ENCODE data around the gene STARD10. TPM values are rescaled to one million over a fixed set of nuclear protein-coding genes. Genes with fewer than 3 reads are reported as not detected.

STARD10 gene
- total RNA-seq, 1 experiment from 2014 or later = 16.7 TPM

DNA sequence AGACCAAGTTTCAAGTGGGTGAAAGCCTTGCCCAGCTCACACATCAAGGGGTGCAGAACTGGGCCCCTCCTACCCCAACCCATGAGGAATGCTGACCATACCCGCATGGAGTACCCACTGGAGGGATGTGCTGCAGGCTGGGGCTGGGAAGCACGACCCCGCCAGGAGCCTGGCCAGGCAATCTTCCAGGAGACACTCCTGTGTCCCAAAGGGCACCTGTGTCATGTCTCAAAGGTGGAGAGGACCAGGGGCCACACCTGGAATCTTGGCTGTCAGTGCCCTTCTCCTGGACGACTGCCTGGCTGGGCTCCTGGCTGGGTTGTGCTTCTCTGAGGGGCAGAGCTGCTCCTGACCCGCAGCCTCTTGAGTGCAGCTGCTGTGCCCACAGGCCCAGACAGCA is 48.3 kb downstream of the STARD10 start:
- no peak for DNase-seq (ENCODE audit: low read depth)

DNA sequence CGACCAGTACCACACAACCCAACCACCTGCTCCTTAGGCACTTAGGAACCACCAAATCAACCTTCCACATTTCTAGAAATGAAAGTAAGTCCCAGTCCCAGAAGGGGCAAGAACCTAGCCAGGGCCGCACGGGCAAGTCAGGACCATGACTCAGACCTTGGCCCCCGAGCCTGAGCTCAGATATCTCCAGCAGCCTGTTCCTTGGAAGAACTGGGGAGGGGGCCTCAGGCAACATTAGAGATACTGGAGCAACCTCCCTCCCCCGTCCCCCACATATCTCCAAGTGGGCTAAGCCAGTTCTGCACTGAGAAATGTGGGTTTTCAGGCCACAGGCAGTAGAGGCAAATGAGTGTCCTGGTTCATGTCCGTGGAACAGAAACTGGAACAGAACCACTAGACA is 49.4 kb downstream of the STARD10 start:
- DNase-seq (ENCODE audit: low read depth) = no peak

DNA sequence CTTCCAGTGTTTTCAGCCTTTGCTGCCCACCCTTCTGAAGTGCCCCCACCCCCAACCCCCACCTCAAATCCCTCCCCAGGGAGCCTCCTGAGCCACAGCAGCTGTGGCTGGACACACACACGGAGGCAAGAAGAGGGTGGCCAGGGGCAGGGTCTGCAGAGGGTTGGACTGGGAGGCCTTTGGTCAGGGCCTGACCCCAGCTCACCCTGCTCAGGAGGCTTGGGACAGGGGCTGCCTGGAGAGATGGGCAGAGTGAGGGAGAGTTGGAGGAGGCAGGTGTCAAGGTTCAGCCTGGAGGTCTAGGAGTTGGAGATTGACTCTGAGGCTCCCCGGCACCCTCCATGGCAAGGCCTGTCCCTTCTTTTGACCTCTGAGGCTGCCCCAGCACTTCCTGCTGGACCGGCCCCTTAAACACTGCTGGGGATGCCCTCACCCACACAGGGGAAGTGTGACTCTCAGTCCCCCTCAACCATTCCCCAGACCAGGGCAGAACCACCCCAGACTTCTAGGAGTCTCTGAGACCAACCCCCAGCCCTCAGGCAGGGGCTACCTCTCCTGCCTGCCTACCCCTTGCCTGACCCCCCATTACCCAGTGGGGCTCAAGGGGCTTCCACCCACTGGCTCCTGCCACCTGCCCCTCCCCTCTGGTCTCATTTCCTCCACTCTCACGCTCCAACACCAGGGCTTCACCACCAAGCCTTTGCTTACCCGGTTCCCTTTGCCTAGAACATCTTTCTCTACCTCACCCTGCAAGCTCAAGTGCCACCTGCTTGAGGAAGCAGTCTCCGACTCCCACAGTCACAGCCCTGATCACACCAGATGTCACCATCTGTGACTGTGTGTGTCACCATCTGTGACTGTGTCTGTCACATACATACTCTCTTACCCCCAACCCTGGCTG is 50.3 kb downstream of the STARD10 start:
- DNase-seq (ENCODE audit: low read depth) = no peak

DNA sequence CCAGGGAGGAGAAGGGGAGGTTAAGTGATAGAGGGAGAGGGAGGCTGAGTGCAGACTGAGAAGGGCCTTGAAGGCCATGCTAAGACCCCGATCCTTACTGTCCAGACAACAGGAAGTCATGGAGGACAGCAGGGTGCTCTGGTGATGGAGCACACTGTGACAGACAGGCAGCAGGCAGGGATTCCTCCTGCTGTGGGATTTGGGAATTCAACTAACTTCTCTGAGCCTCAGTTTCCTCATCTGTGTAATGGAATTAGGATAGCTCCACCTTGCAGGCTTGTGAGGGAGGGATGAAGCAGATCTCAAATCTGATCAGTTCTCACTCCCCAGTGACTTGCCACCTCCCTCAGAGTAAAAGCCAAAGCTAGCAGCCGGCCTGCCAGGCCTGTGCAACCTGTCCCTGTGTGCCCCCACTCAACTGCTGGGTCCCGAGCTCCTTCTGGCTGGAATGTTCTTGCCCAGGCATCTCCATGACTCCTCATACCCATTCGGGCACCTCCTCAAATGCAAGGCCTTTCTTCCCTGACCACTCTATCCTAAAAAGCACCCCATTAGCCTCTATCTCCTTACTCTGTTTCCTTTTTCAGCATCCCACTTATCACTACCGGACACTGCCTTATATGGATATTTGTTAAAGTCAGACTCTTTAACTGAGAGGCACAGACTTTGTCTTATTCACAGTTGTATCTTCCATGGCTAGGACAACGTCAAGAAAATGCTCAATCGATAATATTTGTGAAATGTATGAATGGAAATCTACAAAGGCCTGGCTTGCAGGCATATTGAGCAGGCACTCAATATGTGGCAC is 51.1 kb downstream of the STARD10 start:
- no peak for DNase-seq (ENCODE audit: low read depth)

DNA sequence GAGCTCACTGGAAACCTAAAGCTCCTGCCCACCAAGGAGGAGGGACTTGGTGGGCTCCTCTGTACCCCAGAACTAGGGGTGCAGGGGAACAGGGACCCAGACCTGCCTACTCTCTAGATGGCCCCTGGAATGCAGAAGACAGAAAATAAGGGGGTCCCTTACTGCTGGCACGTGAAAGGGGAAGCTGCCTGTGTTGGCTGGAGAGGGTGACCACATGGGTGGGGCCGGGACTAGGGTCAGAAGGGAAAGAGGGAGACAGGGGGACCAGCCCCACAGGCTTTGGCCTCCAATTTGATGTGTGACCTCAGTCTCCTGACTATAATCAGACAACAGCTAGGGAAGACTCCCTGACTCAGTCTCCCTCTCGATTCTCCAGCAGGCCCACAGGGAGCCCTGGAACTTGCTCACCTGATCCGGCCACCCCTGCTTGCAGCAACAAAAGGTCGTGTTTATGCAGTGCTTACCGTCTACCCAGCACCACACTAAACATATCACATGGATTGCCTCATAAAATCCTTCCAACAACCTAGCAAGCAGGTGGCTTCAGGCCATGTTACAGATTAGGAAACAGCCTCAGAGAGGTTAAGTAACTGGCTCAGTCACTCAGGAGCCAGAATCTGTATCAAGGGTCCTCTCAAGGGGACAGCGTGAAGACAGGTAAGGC is 51.9 kb downstream of the STARD10 start:
- DNase-seq (ENCODE audit: low read depth) = no peak

DNA sequence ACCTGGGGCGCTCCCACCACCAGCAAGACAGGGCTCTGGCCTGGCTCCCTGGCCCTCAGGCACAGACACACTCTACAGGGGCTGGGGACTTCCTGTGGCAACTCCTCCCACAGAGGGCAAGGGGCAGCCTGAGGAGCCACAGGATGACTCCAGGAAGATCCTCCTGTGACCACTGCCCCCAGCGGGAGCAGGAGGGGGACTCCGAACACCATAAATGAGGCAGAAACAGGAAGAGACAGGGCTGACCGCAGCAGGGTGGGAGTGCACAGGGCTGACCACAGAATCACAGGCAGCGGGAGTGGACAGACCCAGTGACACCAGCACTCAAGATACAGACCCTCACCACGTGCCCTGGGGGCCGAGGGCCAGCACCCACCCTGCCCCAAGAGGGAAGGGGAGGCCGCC is 52.4 kb downstream of the STARD10 start:
- DNase-seq (ENCODE audit: low read depth) = peak; percentile 52

DNA sequence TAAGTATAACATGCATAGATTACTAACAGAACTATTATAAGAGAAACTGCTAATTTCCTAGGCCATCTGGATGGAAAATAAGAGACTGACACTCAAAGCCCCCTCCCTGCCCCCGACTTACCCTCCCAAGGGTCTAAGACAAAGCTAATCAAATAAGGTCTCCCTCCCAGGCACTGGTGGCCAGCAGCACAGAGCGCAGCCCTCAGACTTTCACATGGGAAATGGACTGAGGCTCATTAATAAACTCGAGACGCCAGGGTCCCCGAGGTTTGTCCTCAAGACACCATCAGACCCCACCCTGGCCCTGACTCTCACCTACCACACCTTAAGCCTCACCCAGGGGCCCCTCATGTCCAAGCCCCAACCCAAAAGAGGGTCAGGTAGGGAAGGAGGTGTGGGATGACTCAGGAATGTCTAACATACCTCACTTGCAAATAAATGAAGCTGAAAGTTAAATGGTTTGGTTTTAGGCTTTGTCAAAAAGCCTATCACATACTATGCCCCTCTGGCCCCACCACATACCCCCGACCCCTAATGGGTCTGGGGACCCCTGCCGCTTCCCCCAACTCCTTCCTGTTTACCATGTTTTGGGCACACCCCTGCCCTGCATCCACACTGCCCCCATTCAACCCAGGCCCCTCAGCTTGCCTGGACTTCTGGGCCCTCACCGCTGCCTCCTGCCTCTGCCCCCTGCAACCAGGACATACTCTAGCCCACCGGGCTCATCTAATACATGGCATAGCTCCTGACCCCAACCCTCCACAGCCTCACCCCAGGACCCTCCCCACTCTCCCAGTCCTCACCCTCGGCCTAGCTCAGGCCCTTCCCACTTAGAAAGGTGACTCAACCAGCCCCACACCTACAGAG is 53.1 kb downstream of the STARD10 start:
- no peak for DNase-seq (ENCODE audit: low read depth)

DNA sequence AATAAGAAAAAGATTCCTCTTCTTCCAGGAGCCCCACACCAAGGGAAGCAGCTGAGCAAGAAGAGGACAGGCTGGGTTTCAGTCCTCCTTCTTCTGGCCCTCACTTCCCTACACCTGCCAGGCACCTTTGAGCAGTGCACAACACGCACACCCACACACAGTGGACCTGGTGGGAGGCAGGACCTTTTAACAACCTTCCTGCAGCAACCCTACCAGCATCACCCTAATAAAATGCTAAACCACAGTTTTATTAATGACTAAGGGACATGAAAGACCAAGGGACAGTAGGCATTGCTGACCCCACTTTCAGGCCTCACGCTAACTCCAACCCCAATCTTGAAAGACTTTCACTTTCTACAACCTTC is 53.8 kb downstream of the STARD10 start:
- DNase-seq (ENCODE audit: low read depth) = no peak

DNA sequence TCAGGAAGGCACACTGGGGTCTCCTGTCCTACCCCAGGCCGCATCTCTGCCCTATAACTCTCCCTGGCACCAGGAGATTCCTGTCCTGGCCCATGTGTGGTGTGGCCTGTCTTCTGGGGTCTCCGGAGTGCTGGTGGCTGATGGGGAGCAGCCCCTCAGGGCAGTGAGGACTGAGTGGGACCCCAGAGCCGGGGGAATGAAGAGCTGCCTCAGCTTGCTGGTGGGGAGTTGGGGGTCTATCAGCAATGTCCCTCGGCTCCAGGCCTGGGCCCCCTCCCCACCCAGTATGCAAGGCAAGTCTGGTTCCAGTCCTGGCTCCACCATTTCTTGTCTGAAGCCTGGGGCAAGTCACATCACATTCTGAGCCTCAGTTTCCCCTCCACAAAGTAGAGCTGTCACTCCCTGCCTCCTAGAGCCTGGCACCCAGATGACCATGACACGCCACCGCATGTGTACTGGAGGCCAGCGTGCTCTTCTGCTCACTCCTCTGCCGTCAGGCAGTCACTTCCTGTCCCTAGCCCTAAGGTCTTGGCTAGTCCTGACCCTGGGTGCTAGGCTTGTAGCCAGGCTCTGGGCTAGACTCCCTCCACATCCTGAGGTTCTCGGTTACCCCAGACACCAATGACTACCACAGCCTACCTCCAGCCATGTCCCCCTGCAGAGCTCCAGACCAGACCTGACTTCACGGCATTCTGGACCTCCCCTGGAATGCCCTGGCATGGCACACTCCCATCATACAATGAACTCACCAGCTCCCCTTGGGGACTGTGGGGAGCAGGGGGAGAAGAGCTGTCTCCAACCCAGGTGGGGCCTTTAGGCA is 54.4 kb downstream of the STARD10 start:
- no peak for DNase-seq (ENCODE audit: low read depth)

DNA sequence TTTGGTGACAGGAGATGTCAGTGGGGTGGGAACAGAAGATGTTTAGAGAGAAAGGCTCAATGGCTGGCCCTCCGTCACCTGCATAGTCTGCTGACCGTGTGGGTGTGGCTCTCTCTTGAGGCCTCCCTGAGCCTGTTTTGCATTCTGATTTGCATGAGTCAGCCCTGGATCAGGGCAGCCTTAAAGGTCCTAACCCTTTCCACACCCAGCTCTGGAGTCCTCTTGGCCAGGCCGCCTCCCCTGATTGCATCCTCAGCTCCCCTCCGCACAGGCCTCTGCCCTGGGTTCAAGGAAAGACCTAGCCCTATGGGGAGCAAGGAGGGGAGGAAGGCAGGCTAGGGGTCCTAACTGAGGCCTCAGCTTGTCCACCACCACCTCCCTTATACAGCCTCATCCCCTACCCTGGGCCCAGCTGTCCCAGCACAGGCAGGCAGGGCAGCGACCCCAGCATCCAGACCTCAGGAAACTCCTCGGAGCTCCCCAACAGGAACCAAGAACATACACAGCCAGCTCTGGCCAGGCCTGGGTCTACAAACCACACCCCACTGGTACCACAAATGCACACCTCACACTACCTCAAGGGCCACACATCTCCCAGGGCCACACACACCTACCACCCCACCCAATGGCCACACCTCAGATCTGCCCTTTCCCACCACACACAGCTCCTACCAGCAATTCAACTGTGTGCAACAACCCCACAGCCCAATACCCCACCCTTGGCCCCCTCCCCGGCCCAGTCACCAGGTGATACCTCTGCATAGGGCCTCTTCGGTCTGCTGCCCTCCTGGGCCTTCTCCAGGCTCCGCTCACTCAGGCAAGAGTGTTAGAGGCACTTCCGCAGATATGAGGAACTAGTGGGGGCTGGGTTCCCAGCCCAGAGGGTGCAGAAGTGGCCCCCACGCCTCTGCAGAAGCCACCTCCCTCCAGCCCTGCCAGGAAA is 55.4 kb downstream of the STARD10 start:
- no peak for DNase-seq (ENCODE audit: low read depth)

DNA sequence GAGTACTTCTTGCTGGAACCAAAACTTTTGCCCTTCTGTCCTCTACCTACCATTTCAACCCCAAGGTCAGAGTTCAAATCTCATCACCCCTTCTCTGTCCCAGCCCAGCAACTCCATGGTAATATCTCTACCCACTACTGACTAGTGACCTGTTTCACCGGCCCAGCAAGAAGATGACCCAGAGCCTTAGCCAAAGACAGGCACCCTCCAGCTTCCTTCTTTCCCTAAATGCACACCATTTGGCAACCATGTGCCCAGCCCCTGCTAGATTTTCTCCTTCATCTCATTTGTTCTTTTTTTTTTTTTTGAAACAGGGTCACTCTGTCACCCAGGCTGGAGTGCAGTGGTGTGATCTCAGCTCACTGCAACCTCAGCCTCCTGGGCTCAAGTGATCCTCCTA is 56.5 kb downstream of the STARD10 start:
- DNase-seq (ENCODE audit: low read depth) = no peak

DNA sequence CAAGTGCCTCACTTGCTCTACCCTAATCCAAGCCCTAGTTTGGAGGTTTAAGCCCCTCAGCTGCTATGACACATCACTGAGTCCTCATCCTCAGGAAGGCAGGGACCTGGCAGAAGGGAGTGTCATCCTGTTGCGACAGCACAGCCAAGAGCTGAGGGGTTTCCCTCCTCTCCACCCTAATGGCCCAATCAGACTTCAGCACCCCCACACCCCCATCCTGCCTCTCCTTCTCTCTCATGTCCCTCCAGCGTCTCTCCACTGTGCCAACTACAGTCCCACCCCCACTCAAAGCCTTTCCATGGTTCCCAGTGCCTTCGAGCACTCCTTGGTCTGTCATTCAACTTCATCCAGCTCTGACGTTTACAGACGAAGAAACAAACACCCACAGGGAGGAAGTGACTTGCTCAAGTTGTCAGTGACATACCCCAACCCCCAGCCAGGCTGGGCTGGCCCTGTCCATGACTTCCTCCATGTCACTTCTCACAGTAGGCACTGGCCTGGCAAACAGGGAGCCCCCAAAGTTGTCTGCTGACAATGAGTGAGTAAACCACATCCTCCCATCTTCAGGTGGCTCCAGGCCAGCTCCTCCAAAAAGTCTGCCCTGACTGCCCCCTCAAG is 57.3 kb downstream of the STARD10 start:
- peak; percentile 75 for DNase-seq (ENCODE audit: low read depth)

DNA sequence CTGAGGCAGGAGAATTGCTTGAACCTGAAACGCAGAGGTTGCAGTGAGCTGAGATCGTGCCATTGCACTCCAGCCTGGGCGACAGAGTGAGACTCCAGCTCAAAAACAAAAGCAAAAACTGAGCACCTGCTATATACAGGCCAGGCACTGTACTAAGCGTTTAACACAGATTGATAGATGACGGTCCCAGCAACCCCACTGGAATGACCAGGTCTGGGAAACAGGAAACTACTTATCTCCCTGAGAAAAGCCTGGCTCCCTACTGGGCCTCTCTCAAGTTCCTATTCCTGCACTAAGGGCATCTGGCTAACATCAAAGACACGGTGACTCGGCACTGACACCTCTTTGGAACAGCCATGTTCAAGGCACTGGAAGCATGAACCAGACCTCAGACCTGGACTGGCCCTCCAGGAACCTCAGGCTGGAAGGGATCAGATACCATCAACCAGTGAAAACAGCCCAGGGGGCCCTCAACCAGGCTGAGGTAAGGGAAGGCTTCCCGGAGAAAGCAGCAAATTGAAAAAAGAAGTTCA is 58.3 kb downstream of the STARD10 start:
- peak; percentile 62 for DNase-seq (ENCODE audit: low read depth)

DNA sequence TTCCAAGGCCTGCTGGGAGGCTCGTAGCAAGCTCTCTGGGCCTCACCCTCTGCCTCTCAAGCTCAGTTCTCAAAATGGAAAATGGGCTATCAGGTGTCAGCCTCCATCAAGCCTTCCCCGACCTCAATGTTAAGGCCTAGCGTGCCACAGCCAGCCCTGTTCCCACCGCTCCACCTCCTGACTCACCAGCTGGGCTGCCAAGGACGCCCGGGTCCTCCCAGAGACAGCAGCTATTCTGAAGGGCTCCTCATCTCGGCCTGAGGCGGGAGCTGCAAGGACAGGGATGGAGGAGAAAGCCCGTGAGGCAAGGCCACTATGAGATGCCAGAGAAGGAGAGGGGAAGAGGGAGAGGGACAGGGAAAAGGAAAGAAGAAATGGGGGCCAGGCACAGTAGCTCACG is 61.5 kb downstream of the STARD10 start:
- no peak for DNase-seq (ENCODE audit: low read depth)

DNA sequence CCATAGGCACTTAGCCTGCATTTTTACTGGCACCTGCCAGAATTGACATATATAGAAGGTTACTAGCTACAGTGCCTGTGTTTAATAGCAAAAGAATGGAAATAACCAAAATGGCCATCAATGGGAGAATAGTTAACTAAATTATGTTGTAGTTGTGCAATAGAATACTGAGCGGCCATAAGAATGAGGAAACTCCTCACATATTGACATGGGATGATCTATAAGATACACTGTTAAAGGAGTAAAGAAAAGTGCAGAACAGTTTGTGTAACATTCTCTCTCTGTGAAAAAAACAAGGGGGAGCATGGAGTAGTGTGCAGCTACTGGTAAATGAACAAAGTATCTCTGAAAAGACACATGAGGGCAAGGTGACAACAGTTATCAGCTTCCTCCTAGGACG is 63.1 kb downstream of the STARD10 start:
- no peak for DNase-seq (ENCODE audit: low read depth)

DNA sequence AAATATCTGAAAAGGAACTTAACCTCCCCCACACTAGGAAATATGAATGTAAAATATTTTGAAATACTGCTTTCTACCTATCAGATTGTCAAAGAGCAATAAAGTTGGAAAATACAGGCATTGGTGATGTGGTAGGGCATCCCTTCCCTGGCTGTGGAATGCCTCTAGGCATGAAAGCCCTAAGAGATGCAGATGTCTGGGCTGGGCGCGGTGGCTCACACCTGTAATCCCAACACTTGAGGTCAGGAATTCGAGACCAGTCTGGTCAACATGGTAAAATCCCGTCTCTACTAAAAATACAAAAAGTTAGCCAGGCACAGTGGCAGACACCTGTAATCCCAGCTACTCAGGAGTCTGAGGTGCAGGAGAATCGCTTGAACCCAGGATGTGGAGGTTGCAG is 63.6 kb downstream of the STARD10 start:
- DNase-seq (ENCODE audit: low read depth) = no peak

DNA sequence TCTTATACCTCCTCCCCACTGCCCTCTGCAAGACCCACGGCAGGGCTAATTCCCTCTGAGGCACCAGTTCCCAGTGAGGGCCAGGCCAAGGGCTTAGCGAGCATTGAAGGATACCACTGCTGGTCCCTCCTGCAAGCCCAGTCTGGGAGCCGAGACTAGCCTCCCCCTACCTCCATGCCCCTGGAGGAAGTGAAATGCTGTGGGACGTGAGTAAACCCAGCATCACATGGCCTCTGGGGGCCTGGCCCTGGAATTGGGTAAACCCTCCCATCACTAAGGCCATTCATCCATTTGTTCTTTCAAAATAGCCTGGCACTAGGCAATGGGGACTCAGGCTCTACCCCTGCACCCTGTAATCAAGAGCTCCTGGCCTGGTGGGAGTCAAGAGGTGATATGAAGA is 66.3 kb downstream of the STARD10 start:
- DNase-seq (ENCODE audit: low read depth) = no peak

DNA sequence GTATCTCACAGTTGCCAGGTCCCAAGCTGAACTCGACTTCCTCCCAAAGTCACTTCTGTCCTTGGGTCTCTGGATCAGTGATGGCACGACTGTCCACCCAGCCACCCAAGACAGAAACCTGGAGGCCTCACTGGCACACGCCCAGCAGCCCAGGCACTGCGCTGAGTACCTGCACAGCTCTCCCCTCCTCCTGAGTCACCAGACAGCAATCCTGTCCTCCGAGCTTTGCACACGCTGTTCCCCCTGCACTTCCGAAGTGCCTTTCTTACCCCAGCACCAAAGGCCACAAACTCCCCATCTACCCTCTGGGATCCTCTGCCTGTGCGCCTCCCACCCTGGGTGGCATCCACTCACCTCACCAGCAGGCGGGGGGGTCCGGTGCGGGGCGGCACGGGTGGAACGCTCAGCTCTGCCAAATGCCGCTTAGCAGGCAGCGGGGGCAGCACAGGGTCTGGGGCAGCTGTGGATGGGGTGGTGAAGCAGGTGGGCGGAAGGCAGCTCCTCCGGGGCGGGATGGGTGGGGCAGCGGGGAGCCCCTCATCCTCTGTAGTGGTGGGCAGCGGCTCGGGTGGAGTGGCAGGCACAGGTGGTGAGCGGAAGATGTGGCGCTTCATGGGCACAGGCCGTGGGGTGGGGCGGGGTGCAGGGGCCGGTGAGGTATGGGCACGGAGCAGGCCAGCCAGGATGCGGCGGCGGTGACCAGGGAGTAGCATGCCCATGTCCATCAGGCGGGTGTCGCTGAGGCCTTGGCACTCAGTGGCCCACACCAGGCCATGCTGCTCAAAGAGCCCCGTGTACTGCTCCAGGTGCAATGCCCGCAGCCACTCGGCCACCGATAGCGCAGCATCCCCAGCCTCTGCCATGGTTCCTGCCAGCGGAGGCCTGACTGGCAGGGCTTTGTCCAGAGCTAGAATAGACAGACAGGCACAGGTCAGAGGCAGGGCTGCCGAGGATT is 67.3 kb downstream of the STARD10 start:
- DNase-seq (ENCODE audit: low read depth) = no peak
